ENCODE measurements around the gene NKAIN2. TPM values are rescaled to one million over a fixed set of nuclear protein-coding genes. Genes with fewer than 3 reads are reported as not detected.

NKAIN2 gene
- total RNA-seq, 1 donor from 2014 or later = not detected

GRCh38 chr6:123808556-123808955 is 4.9 kb downstream of the NKAIN2 start:
- DNase-seq (ENCODE audit: low read depth) = peak; percentile 23
- no peak for TF ChIP-seq CTCF (IDR thresholded peaks at IDR 0.05; ENCODE audit: insufficient read depth, low read length, poor library complexity, severe bottlenecking)

DNA sequence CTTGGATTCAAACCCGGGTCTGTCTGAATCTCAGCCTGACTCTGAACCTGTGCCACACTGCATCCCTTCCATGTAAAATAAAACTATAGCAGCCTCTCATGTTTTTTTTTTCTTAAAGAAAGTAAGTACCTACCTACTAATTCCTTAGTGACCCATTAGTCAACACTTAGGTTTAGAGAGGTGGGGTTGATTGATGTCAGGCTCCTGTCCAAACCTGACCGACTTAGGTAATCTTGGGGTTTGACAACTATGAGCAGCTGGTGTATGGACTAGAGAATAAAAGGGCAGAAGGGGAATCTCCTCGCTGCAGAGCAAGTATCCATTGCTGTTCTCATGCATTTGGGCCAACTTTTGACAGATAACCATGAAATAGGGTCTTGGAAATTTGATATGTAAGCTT is 6.5 kb downstream of the NKAIN2 start:
- no peaks in the 10 kb centered on the region for H3K36me3 ChIP-seq (ENCODE audit: control insufficient read depth, insufficient read depth, low read length)
- no peak for TF ChIP-seq CTCF (IDR thresholded peaks at IDR 0.05; ENCODE audit: insufficient read depth, low read length, poor library complexity, severe bottlenecking)
- DNase-seq (ENCODE audit: low read depth) = no peak
- no peak overlapping the region for H3K4me3 ChIP-seq (ENCODE audit: low read depth, low read length)
- no peaks in the 10 kb centered on the region for H3K27me3 ChIP-seq (ENCODE audit: control insufficient read depth, insufficient read depth, low read length)

More at GRCh38 chr6:123808556-123808955, 4.9 kb downstream of the NKAIN2 start:
- peaks cover 6% of the 10 kb centered on the region for H3K27me3 ChIP-seq (ENCODE audit: control insufficient read depth, insufficient read depth, low read length)
- no peak overlapping the region for H3K4me3 ChIP-seq (ENCODE audit: low read depth, low read length)
- H3K36me3 ChIP-seq (ENCODE audit: control insufficient read depth, insufficient read depth, low read length) = no peaks in the 10 kb centered on the region

GRCh38 chr6:123810948-123811347 is 7.3 kb downstream of the NKAIN2 start:
- H3K27me3 ChIP-seq (ENCODE audit: control insufficient read depth, insufficient read depth, low read length) = no peaks in the 10 kb centered on the region
- H3K36me3 ChIP-seq (ENCODE audit: control insufficient read depth, insufficient read depth, low read length) = no peaks in the 10 kb centered on the region
- no peak for TF ChIP-seq CTCF (IDR thresholded peaks at IDR 0.05; ENCODE audit: insufficient read depth, low read length, poor library complexity, severe bottlenecking)
- DNase-seq (ENCODE audit: low read depth) = no peak
- no peak overlapping the region for H3K4me3 ChIP-seq (ENCODE audit: low read depth, low read length)

DNA sequence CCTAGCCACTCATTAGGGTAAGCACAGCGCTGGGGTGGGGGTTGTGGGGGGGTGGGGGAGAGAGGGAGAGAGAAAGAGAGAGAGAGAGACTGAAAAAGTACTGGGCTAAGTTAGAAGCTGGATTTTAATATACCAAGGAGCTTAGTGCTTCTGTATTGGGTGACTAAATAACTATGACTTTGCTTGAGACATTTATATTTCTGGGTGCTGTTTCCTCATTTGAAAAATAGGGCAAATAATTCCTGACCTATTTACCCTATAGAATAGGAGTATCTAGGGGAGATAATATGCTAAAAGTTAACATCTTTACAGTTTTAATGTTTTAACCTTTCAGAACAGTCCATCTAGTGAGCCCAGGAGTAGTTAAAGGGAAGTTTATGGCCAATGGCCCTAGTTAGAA is 7.7 kb downstream of the NKAIN2 start:
- DNase-seq (ENCODE audit: low read depth) = no peak
- no peak overlapping the region for H3K4me3 ChIP-seq (ENCODE audit: low read depth, low read length)
- no peaks in the 10 kb centered on the region for H3K36me3 ChIP-seq (ENCODE audit: control insufficient read depth, insufficient read depth, low read length)
- TF ChIP-seq CTCF (IDR thresholded peaks at IDR 0.05; ENCODE audit: insufficient read depth, low read length, poor library complexity, severe bottlenecking) = no peak
- H3K27me3 ChIP-seq (ENCODE audit: control insufficient read depth, insufficient read depth, low read length) = no peaks in the 10 kb centered on the region

- H3K27me3 ChIP-seq (ENCODE audit: control insufficient read depth, insufficient read depth, low read length) = no peaks in the 10 kb centered on the region
- no peak for TF ChIP-seq CTCF (IDR thresholded peaks at IDR 0.05; ENCODE audit: insufficient read depth, low read length, poor library complexity, severe bottlenecking)
- DNase-seq (ENCODE audit: low read depth) = no peak
- no peaks in the 10 kb centered on the region for H3K36me3 ChIP-seq (ENCODE audit: control insufficient read depth, insufficient read depth, low read length)
- H3K4me3 ChIP-seq (ENCODE audit: low read depth, low read length) = no peak overlapping the region
Observed at GRCh38 chr6:123812621-123813020, 9.0 kb downstream of the NKAIN2 start.

- no peak for TF ChIP-seq CTCF (IDR thresholded peaks at IDR 0.05; ENCODE audit: insufficient read depth, low read length, poor library complexity, severe bottlenecking)
- H3K4me3 ChIP-seq (ENCODE audit: low read depth, low read length) = no peak overlapping the region
Observed at GRCh38 chr6:123821112-123821511, 17.4 kb downstream of the NKAIN2 start.

More at GRCh38 chr6:123821112-123821511, 17.4 kb downstream of the NKAIN2 start:
- DNase-seq (ENCODE audit: low read depth) = no peak
- no peaks in the 10 kb centered on the region for H3K27me3 ChIP-seq (ENCODE audit: control insufficient read depth, insufficient read depth, low read length)
- no peaks in the 10 kb centered on the region for H3K36me3 ChIP-seq (ENCODE audit: control insufficient read depth, insufficient read depth, low read length)

Measured in kidney epithelial cell (primary cell).